Measurements from ENCODE around the gene DAD1.

GRCh38 chr14:22614240-22614799, 25.3 kb upstream of the DAD1 start:
- no peak for TF ChIP-seq GATA2 (IDR thresholded peaks at IDR 0.05; ENCODE audit: low read depth, low read length)
- no peak for TF ChIP-seq GATA3 (IDR thresholded peaks at IDR 0.05; ENCODE audit: low read depth, low read length)

Measured in SH-SY5Y (cell line).